Transverse colon (tissue), 4 donors: ENCODE results near the gene NEXN. TPM values are rescaled to one million over a fixed set of nuclear protein-coding genes. Genes with fewer than 3 reads are reported as not detected.

Experiments
- DNase-seq: peaks from one replicate; pipeline ENCODE4 v3.0.0-alpha.2; 2019
- H3K27ac ChIP-seq, 4 donors: fragments of 200-600 bp; sonication (generic); 2 replicates each; pipeline ENCODE4 v1.5.1; 2016 to 2018; ENCODE audit warnings: inconsistent platforms in 4 of 4
- H3K27me3 ChIP-seq: fragments of 200-600 bp; sonication (generic); 2 replicates; pipeline ENCODE4 v1.5.1; 2017; ENCODE audit warnings: inconsistent platforms
- H3K36me3 ChIP-seq, 4 donors: fragments of 200-600 bp; sonication (generic); 2 replicates each; pipeline ENCODE4 v1.5.1; 2017 to 2019; ENCODE audit warnings: inconsistent platforms in 4 of 4
- H3K4me1 ChIP-seq, 4 donors: fragments of 200-600 bp; sonication (generic); 2 replicates each; pipeline ENCODE4 v1.5.1; 2017 to 2020; ENCODE audit warnings: inconsistent platforms in 4 of 4
- H3K4me3 ChIP-seq, 4 donors: fragments of 200-600 bp; sonication (generic); 1 replicate in 1 of 4; 2 replicates in 3 of 4; pipeline versions ENCODE4 v1.5.1 to v1.6.1; 2017 to 2019; ENCODE audit warnings: inconsistent platforms in 4 of 4
- H3K9me3 ChIP-seq, 2 donors: fragments of 200-600 bp; sonication (generic); 2 replicates each; pipeline ENCODE4 v1.5.1; 2017 to 2019; ENCODE audit warnings: inconsistent platforms in 2 of 2
- EP300 ChIP-seq: sonication (generic); formaldehyde crosslinking; IDR thresholded peaks from one replicate; pipeline ENCODE4 v1.6.1; 2017; ENCODE audit warnings: antibody characterized with exemption, low read depth
- POLR2A ChIP-seq: fragments of 450-650 bp; IDR thresholded peaks from one replicate; pipeline ENCODE4 v1.6.1; 2016; ENCODE audit warnings: antibody characterized with exemption, mild to moderate bottlenecking, moderate library complexity
- POLR2AphosphoS5 ChIP-seq, 3 donors: sonication (generic); formaldehyde crosslinking; IDR thresholded peaks; one replicate each; pipeline ENCODE4 v1.6.1; 2016; ENCODE audit warnings: antibody characterized with exemption in 3 of 3
- WGBS, 2 donors: methylation state at CpG; one replicate each; pipeline ENCODE4 v1.1.5; 2018; ENCODE audit warnings: low coverage in 1 of 2; 5-methylcytosine and 5-hydroxymethylcytosine counted together
- in situ Hi-C, 4 donors: fragments of 200-750 bp; cut with MboI; loops; one replicate each; pipeline versions ENCODE4 v1.15.0 to v1.15.1; 2017; ENCODE audit warnings: low sequenced_read_pairs in 3 of 4, low pct_ligation_motif_present in 1 of 4, low pct_unique_long_range_greater_than_20kb in 1 of 4
- intact Hi-C: fragments of 100-400 bp; cut with DNase I; formaldehyde crosslinking; loops from one replicate; pipeline ENCODE4 v1.15.1; 2023; ENCODE audit warnings: low total_unique reads
- total RNA-seq, 4 donors: library from RNA; depleted of rRNA; stranded (reverse); fragments of >200 nt; gene quantifications; one replicate each; pipeline ENCODE4 v1.1.0, GENCODE V29; 2016
- TF ChIP-seq, protein P1 (sequence below), 5 experiments: fragments of 200-600 bp in 3 of 5; fragments of 450-650 bp in 2 of 5; sonication (generic) in 3 of 5; IDR thresholded peaks; 1 replicate in 2 of 5; 2 replicates in 3 of 5; pipeline ENCODE4 v1.5.1; 2016 to 2017; ENCODE audit warnings: antibody characterized with exemption in 5 of 5, inconsistent platforms in 3 of 5, mild to moderate bottlenecking in 2 of 5, moderate library complexity in 1 of 5

NEXN gene
- total RNA-seq, 4 donors from 2014 or later, result 9.7 to 32.2 (median 17.0) TPM

GRCh38 chr1:77847621-77848080 is 40.8 kb upstream of the NEXN start:
- H3K4me3 ChIP-seq, result no peak overlapping the region
- DNase-seq, result no peak
- no peaks in the 10 kb centered on the region for H3K9me3 ChIP-seq
- WGBS, 2 donors, result 74 to 76% methylated on average over 9 of the region's 9 CpGs
- H3K36me3 ChIP-seq, result peaks cover 0 to 8% (median 0%) of the 10 kb centered on the region in 4 donors
- no peak for TF ChIP-seq POLR2A
- TF ChIP-seq POLR2AphosphoS5 (IDR thresholded peaks at IDR 0.05), result no peak
- TF ChIP-seq EP300, result no peak
- TF ChIP-seq, protein P1, sequence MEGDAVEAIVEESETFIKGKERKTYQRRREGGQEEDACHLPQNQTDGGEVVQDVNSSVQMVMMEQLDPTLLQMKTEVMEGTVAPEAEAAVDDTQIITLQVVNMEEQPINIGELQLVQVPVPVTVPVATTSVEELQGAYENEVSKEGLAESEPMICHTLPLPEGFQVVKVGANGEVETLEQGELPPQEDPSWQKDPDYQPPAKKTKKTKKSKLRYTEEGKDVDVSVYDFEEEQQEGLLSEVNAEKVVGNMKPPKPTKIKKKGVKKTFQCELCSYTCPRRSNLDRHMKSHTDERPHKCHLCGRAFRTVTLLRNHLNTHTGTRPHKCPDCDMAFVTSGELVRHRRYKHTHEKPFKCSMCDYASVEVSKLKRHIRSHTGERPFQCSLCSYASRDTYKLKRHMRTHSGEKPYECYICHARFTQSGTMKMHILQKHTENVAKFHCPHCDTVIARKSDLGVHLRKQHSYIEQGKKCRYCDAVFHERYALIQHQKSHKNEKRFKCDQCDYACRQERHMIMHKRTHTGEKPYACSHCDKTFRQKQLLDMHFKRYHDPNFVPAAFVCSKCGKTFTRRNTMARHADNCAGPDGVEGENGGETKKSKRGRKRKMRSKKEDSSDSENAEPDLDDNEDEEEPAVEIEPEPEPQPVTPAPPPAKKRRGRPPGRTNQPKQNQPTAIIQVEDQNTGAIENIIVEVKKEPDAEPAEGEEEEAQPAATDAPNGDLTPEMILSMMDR (IDR thresholded peaks at IDR 0.05), result no peak
- peaks cover 0 to 13% (median 4%) of the 10 kb centered on the region in 4 donors for H3K4me1 ChIP-seq
- no peaks in the 10 kb centered on the region for H3K27me3 ChIP-seq
- intact Hi-C loops (no loop called here), in situ Hi-C loops (loop anchor here in 1 of 4 donors (25.0 kb wide), 1 partner anchor 265 kb away; no protein-coding TSS in a partner anchor)
- no peak overlapping the region for H3K27ac ChIP-seq

- Histone ChIP-seq H3K36me3 (no peaks in the 10 kb centered on the region), H3K27ac (no peak overlapping the region), H3K9me3 (peaks cover 0 to 6% of the 10 kb centered on the region in 2 donors), H3K27me3 (no peaks in the 10 kb centered on the region), H3K4me3 (no peak overlapping the region), H3K4me1 (peaks cover 0 to 11% (median 3%) of the 10 kb centered on the region in 4 donors)
- TF ChIP-seq POLR2AphosphoS5 (IDR thresholded peaks at IDR 0.05), result no peak
- 89 to 92% methylated on average over 1 of the region's 1 CpG for WGBS, 2 donors
- intact Hi-C loops (no loop called here), in situ Hi-C loops (no loop called here)
- no peak for DNase-seq
Observed at GRCh38 chr1:77850082-77850481, 38.3 kb upstream of the NEXN start.

- in situ Hi-C loops, result no loop called here
- WGBS, 2 donors, result 82 to 85% methylated on average over 2 to 4 of the region's 4 CpGs
- no peak for DNase-seq
Observed at GRCh38 chr1:77857552-77857951, 30.9 kb upstream of the NEXN start.

GRCh38 chr1:77858725-77859124 is 29.7 kb upstream of the NEXN start:
- H3K4me3 ChIP-seq, result no peak overlapping the region
- H3K9me3 ChIP-seq, result peaks cover 0 to 9% of the 10 kb centered on the region in 2 donors
- H3K36me3 ChIP-seq, result peaks cover 0 to 5% (median 2%) of the 10 kb centered on the region in 4 donors
- DNase-seq, result no peak
- WGBS, 2 donors, result 92 to 94% methylated on average over 2 to 3 of the region's 3 CpGs
- TF ChIP-seq POLR2AphosphoS5 (IDR thresholded peaks at IDR 0.05), result no peak
- TF ChIP-seq, protein P1 (IDR thresholded peaks at IDR 0.05), result no peak
- TF ChIP-seq EP300, result no peak
- TF ChIP-seq POLR2A, result no peak
- in situ Hi-C loops (no loop called here), intact Hi-C loops (no loop called here)
- no peaks in the 10 kb centered on the region for H3K4me1 ChIP-seq
- H3K27ac ChIP-seq, result no peak overlapping the region
- H3K27me3 ChIP-seq, result no peaks in the 10 kb centered on the region

More at GRCh38 chr1:77857552-77857951, 30.9 kb upstream of the NEXN start:
- Histone ChIP-seq H3K4me1 (no peaks in the 10 kb centered on the region), H3K27me3 (no peaks in the 10 kb centered on the region), H3K36me3 (peaks cover 0 to 5% (median 2%) of the 10 kb centered on the region in 4 donors), H3K4me3 (no peak overlapping the region), H3K27ac (no peak overlapping the region), H3K9me3 (peaks cover 0 to 9% of the 10 kb centered on the region in 2 donors)
- intact Hi-C loops, result no loop called here
- TF ChIP-seq POLR2AphosphoS5 (IDR thresholded peaks at IDR 0.05) (no peak), POLR2A (no peak), EP300 (no peak)
- TF ChIP-seq, protein P1 (IDR thresholded peaks at IDR 0.05), result no peak

DNA sequence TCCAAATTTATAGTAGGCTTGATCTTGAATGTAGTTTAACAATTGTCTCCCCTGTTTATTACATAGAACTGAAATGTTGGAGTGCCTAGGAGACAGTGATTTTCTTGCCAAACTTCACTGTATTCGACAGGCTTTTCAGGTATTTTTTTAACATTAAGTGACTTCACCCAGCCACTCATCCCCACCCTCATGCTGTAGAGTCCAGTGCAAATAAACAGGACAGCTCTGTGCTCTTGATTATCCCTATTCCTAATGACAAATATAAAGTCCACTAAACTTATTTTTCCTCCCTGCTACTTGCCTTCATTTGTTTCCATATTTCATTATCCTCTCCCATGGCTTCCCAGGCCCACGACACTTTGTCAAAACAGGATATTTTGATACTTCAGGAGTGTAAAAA is 29.2 kb upstream of the NEXN start:
- WGBS, 2 donors, result 85 to 87% methylated on average over 2 of the region's 2 CpGs
- in situ Hi-C loops (no loop called here), intact Hi-C loops (no loop called here)
- TF ChIP-seq POLR2AphosphoS5 (IDR thresholded peaks at IDR 0.05), result no peak
- TF ChIP-seq, protein P1 (IDR thresholded peaks at IDR 0.05), result no peak
- no peak for TF ChIP-seq POLR2A
- TF ChIP-seq EP300, result no peak
- Histone ChIP-seq H3K36me3 (peaks cover 0 to 9% (median 3%) of the 10 kb centered on the region in 4 donors), H3K27me3 (no peaks in the 10 kb centered on the region), H3K4me3 (no peak overlapping the region), H3K4me1 (no peaks in the 10 kb centered on the region), H3K27ac (no peak overlapping the region), H3K9me3 (peaks cover 0 to 9% of the 10 kb centered on the region in 2 donors)
- no peak for DNase-seq
